ENCODE measurements around the gene CRKL. TPM values are rescaled to one million over a fixed set of nuclear protein-coding genes. Genes with fewer than 3 reads are reported as not detected.
"Not testable (repeated sequence)": the region's sequence is repeated elsewhere in the genome, so short reads cannot be mapped to it uniquely, and the experiment has no call there.

CRKL gene
- total RNA-seq, 1 donor from 2014 or later = 54.7 TPM

DNA sequence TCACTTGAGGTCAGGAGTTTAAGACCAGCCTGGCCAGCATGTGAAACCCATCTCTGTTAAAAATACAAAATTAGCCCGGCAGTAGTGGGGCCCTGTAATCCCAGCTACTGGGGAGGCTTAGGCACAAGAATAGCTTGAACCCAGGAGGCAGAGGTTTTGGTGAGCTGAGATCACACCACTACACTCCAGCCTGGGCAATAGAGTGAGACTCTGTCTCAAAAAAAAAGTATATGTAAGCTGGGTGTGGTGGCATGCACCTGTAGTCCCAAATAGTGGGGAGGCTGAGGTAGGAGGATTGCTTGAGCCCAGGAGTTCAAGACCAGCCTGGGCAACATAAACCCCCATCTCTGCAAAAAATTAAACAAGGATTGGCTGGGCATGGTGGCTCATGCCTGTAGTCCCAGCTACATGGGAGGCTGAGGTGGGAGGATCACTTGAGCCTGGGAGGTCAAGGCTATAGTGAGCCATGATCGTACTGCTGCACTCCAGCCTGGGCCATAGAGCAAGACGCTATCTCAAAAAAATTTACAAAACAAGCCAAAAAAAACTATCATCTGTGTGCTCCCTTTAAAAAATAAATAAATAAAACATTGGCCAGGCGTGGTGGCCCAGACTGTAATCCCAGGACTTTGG lies 10.8 kb downstream of the CRKL start:
- ATAC-seq = no peak
- intact Hi-C loops (cut with micrococcal nuclease) = no loop called here
- DNase-seq = no peak

DNA sequence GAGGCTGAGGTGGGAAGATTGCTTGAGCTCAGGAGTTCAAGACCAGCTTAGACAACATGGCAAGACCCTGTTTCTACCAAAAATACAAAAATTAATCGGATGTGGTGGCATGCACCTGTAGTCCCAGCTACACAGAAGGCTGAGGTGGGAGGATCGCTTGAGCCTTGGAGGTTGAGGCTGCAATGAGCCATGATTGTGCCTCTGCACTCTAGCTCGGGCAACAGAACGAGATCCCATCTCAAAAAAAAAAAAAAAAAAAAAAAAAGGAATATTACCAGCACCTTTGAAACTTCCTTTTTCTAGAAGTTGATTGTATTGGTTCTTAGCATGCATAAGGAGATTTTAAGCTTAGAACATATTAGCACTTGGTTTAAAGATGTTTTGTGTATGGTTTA lies 11.4 kb downstream of the CRKL start:
- DNase-seq (no peak), ATAC-seq (no peak)
- intact Hi-C loops (cut with micrococcal nuclease) = no loop called here

DNA sequence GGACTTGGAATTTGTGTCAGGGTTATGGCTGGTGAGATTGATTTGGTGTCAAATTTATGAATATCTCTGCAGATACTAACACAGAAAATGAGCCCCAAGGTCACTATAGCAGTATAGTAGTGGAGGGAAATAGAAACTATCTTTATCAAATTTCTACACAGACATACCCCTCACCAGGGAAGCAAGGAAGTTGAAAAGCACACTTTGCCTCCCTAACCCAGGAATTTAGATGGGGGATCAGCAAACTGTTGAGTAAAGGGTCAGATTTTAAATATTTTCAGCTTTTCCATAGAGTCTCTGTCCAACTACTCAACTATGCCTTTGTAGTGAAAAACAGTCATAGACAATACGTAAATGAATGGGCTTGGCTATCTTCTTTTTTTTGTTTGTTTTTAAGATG lies 12.8 kb downstream of the CRKL start:
- DNase-seq = no peak
- intact Hi-C loops (cut with micrococcal nuclease) = no loop called here
- no peak for ATAC-seq

- DNase-seq; ATAC-seq; intact Hi-C loops (cut with micrococcal nuclease): not testable (repeated sequence)
These were observed 13.2 kb downstream of the CRKL start for GRCh38 chr22:20930435-20930834.

DNA sequence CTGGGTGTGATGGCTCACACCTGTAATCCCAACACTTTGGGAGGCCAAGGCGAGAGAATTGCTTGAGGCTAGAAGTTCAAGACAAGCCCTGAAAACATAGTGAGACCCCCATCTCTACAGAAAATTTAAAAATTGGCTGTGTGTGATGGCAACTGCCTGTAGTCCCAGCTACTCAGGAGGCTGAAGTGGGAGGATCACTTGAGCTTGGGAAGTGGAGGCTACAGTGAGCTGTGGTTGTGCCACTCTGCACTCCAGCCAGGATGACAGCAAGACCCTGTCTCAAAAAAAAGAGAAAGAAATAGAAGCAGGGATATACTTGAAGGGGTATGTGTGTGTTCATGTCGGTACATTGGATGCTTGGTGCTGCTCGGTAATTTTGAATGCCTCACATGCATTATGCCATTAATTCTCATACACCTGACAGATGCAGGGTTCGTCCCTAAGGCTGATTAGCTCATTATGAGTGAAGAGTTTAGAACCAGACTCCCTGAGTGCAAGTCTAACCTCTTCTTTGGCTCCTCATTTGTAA lies 14.0 kb downstream of the CRKL start:
- intact Hi-C loops (cut with micrococcal nuclease) = no loop called here

DNA sequence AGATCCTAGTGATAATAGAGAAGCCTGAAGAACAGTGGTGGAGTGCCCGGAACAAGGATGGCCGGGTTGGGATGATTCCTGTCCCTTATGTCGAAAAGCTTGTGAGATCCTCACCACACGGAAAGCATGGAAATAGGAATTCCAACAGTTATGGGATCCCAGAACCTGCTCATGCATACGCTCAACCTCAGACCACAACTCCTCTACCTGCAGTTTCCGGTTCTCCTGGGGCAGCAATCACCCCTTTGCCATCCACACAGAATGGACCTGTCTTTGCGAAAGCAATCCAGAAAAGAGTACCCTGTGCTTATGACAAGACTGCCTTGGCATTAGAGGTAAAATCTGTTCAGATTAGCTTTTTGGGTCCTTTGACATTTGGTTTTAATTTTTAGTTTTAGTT lies 16.7 kb downstream of the CRKL start:
- no peak for DNase-seq
- intact Hi-C loops (cut with micrococcal nuclease) = no loop called here
- ATAC-seq = no peak

More for the DNA sequence above, 14.0 kb downstream of the CRKL start:
- no peak for DNase-seq
- no peak for ATAC-seq

DNA sequence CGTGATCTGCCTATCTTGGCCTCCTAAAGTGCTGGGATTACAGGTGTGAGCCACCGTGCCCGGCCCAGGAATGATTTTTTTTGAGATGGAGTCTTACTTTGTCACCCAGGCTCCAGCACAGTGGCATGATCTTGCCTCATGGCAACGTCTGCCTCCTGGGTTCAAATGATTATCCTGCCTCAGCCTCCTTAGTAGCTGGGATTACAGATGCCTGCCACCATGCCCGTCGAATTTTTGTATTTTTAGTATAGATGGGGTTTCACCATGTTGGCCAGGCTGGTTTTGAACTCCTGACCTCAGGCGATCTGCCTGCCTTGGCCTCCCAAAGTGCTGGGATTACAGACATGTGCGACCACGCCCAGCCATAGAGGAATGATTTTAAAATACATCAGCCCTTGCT lies 17.8 kb downstream of the CRKL start:
- ATAC-seq; DNase-seq; intact Hi-C loops (cut with micrococcal nuclease): not testable (repeated sequence)

- DNase-seq; ATAC-seq; intact Hi-C loops (cut with micrococcal nuclease): not testable (repeated sequence)
These were observed 18.8 kb downstream of the CRKL start for GRCh38 chr22:20935780-20936539.

DNA sequence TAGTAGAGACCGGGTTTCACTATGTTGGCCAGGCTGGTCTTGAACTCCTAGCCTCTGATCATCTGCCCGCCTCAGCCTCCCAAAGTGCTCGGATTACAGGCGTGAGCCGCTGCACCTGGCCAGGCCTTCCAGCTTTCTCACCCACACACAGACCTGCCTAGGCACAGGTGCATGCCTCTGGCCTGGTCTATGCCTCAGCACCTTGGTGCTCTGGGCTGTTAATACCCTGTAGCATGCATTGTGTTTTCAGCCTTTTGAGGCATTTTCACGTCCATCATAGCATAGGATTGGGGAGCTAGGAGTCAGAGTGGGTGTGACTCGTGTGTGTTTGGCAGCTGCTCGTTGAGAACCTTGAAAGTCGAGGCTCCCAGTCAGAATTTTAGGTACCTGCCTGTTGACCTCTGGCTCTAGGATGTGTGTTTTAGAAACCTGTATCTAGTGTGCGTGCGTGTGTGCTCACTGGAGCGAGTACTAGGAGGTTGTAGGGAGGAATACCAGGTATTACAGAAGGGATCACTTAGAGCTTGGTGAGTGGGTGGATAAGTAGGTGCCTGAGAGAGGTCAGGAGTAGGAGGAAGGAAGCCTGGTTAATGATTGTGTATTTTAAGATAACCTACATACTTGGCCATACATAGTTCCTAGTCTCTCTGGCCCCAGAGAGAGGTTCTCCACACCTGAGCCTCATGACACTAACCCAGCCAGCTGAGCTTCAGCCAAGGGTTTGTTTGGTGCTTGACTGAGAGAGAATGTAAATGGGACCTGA lies 20.0 kb downstream of the CRKL start:
- intact Hi-C loops (cut with micrococcal nuclease) = no loop called here
- DNase-seq (no peak), ATAC-seq (peak; percentile 61)

DNA sequence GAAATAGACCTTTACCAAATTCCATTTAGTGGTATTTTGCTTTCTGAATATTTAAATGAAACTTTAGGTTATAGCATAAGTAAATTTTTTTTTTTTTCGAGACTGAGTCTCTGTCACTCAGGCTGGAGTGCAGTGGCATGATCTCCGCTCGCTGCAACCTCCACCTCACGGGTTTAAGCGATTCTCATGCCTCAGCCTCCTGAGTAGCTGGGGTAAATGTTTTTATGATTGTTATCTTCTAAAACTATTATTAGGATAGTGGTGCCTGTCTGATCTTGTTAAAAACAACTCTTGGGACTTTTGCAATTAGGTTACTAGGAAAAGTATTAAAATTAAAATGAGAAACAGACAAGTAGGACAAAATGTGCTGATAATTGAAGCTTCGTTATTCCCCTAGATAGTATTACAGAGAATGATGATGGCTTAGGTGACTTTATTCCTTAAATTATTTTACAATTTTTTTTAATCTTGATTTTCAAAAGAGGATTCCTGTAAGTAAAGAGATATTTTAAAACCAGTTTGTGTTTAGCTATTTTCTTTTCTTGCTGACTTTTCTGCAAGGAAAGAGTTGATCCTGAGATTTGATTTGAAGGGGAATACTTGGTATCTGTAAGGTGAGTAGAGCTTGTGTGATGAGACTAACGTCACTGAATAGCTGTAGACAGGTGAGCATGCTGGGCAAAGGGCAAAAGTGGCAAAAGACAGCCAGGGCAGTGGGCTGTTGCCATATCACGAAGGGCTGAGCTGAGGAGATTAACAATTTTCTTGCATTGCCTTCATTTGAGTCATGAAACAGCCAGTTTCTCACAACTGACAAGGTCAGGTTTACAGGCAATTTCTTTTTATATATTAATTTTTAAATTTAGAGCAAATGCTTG lies 20.8 kb downstream of the CRKL start:
- intact Hi-C loops (cut with micrococcal nuclease) = no loop called here
- no peak for ATAC-seq
- DNase-seq = no peak

DNA sequence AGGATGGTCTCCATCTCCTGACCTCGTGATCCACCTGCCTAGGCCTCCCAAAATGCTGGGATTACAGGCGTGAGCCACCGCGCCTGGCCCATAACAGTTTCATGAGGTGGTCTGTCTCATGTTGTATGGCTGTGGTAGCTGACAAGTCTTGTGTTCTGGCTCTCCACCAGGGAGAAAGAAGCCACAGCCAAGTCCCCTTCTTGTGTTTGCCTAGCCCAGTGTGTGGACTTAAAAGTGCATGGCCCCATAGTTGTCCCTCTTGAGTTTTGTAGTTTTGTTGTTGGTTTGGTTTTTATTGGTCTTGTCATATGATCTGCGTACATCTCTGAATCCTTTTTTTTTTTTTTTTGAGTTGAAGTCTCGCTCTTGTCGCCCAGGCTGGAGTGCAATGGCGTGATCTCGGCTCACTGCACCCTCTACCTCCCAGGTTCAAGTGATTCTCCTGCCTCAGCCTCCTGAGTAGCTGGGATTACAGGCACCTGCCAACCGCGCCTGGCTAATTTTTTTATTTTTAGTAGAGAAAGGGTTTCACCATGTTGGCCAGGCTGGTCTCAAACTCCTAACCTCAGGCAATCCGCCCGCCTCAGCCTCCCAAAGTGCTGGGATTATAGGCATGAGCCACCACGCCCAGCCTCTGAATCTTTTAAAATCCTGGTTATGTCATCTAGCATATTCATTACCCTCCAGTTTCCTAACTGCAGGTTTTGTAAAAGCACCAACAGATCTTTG lies 22.4 kb downstream of the CRKL start:
- DNase-seq; intact Hi-C loops (cut with micrococcal nuclease): not testable (repeated sequence)

GRCh38 chr22:20940186-20940651 lies 23.0 kb downstream of the CRKL start:
- intact Hi-C loops (cut with micrococcal nuclease) = no loop called here
- no peak for ATAC-seq
- DNase-seq = no peak

More for the DNA sequence above, 22.4 kb downstream of the CRKL start:
- not testable (repeated sequence) for ATAC-seq

- intact Hi-C loops (cut with micrococcal nuclease) = no loop called here
- no peak for ATAC-seq
These were observed 23.7 kb downstream of the CRKL start for GRCh38 chr22:20940904-20941385.

GRCh38 chr22:20942203-20942902 lies 25.1 kb downstream of the CRKL start:
- ATAC-seq; intact Hi-C loops (cut with micrococcal nuclease); DNase-seq: not testable (repeated sequence)

More at GRCh38 chr22:20940904-20941385, 23.7 kb downstream of the CRKL start:
- DNase-seq = no peak

DNA sequence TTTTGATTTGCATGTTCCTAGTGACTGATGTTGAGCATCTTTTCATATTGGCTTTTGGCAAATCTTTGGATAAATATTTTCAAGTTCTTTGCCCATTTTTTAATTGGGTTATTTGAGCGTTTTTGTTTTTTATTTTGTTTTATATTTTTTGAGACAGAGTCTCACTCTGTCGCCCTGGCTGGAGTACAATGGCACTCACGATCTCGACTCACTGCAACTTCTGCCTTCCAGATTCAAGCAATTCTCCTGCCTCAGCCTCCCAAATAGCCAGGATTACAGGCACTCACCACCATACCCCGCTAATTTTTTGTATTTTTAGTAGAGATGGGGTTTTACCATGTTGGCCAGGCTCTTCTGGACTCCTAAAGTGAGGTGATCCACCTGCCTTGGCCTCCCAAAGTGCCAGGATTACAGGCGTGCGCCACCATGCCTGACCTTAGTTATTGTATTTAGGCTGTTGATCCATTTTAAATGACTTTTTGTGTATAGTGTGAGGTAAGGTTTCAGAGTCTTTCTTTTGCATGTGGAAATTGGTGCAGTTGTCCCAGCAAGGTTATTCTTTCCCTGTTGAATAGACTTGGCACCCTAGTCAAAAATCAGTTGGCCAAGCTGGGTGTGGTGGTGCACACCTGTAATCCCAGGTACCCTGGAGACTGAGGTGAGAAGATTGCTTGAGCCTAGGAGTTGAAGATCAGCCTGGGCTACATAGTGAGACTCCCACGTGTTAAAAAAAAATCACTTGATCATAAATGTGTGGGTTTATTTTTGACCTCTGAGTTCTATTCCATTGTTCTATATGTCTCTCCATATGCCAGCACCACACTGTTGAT lies 26.1 kb downstream of the CRKL start:
- intact Hi-C loops (cut with micrococcal nuclease) = no loop called here
- ATAC-seq (no peak), DNase-seq (no peak)

- DNase-seq = no peak
- ATAC-seq = no peak
- intact Hi-C loops (cut with micrococcal nuclease) = no loop called here
These were observed 26.8 kb downstream of the CRKL start for GRCh38 chr22:20944042-20944441.

- ATAC-seq = peak; percentile 13
These were observed 28.3 kb downstream of the CRKL start for GRCh38 chr22:20945578-20945934.

More at GRCh38 chr22:20945578-20945934, 28.3 kb downstream of the CRKL start:
- intact Hi-C loops (cut with micrococcal nuclease) = no loop called here
- no peak for DNase-seq

All from left ventricle myocardium superior (tissue), 1 donor.